Measurements from ENCODE around the gene ARID5B.

Gene ARID5B

GRCh38 chr10:62085404-62085803 lies 183.9 kb downstream of the ARID5B start:
- TF ChIP-seq CTCF (IDR thresholded peaks at IDR 0.05; ENCODE audit: extremely low read depth, missing control alignments): no peak
- DNase-seq (ENCODE audit: low spot score): no peak

GRCh38 chr10:62085821-62086220 lies 184.3 kb downstream of the ARID5B start:
- no peak for TF ChIP-seq CTCF (IDR thresholded peaks at IDR 0.05; ENCODE audit: extremely low read depth, missing control alignments)
- no peak for DNase-seq (ENCODE audit: low spot score)

GRCh38 chr10:62087329-62087728 lies 185.8 kb downstream of the ARID5B start:
- no peak for DNase-seq (ENCODE audit: low spot score)
- TF ChIP-seq CTCF (IDR thresholded peaks at IDR 0.05; ENCODE audit: extremely low read depth, missing control alignments): no peak

GRCh38 chr10:62088786-62089185 lies 187.3 kb downstream of the ARID5B start:
- DNase-seq (ENCODE audit: low spot score): no peak
- TF ChIP-seq CTCF (IDR thresholded peaks at IDR 0.05; ENCODE audit: extremely low read depth, missing control alignments): no peak

GRCh38 chr10:62092301-62093030 lies 191.0 kb downstream of the ARID5B start:
- no peak for DNase-seq (ENCODE audit: low spot score)

GRCh38 chr10:62093863-62094291 lies 192.4 kb downstream of the ARID5B start:
- TF ChIP-seq CTCF (IDR thresholded peaks at IDR 0.05; ENCODE audit: extremely low read depth, missing control alignments): no peak
- no peak for DNase-seq (ENCODE audit: low spot score)

More at GRCh38 chr10:62092301-62093030, 191.0 kb downstream of the ARID5B start:
- TF ChIP-seq CTCF (IDR thresholded peaks at IDR 0.05; ENCODE audit: extremely low read depth, missing control alignments): no peak

GRCh38 chr10:62095181-62096122 lies 194.0 kb downstream of the ARID5B start:
- TF ChIP-seq CTCF (IDR thresholded peaks at IDR 0.05; ENCODE audit: extremely low read depth, missing control alignments): no peak
- no peak for DNase-seq (ENCODE audit: low spot score)
